DMS53 treated with DMSO at 0.1 percent for 48 hours (cell line): ENCODE measurements around the gene GALNT5.
"Not testable (repeated sequence)": the region's sequence is repeated elsewhere in the genome, so short reads cannot be mapped to it uniquely, and the experiment has no call there.

Experiments used
- DNase-seq: peaks from one replicate; lab custom pipeline; 2025; ENCODE audit not compliant: unreplicated experiment; lab: John Stamatoyannopoulos, UW

Gene GALNT5

GRCh38 chr2:157257312-157258252 is at the start of gene GALNT5:
GALNT5 (plus strand) TSS chr2:157257705; CDS start chr2:157258083, 378 bp downstream.
- no peak for DNase-seq

GRCh38 chr2:157216286-157216965 is 41.1 kb upstream of the GALNT5 start:
- no peak for DNase-seq

GRCh38 chr2:157217409-157217808 is 40.1 kb upstream of the GALNT5 start:
- DNase-seq, result no peak

GRCh38 chr2:157218911-157219310 is 38.6 kb upstream of the GALNT5 start:
- no peak for DNase-seq

GRCh38 chr2:157220502-157220901 is 37.0 kb upstream of the GALNT5 start:
- no peak for DNase-seq

- no peak for DNase-seq
These were observed 36.0 kb upstream of the GALNT5 start for GRCh38 chr2:157221394-157221988.

- no peak for DNase-seq
These were observed 33.8 kb upstream of the GALNT5 start for GRCh38 chr2:157223624-157224205.

GRCh38 chr2:157224448-157224847 is 33.1 kb upstream of the GALNT5 start:
- not testable (repeated sequence) for DNase-seq

- no peak for DNase-seq
These were observed 29.9 kb upstream of the GALNT5 start for GRCh38 chr2:157227592-157227991.

GRCh38 chr2:157228946-157229345 is 28.6 kb upstream of the GALNT5 start:
- no peak for DNase-seq

- DNase-seq, result no peak
These were observed 27.9 kb upstream of the GALNT5 start for GRCh38 chr2:157229572-157229971.

- no peak for DNase-seq
These were observed 26.0 kb upstream of the GALNT5 start for GRCh38 chr2:157231476-157231875.

- DNase-seq, result no peak
These were observed 24.0 kb upstream of the GALNT5 start for GRCh38 chr2:157233506-157233905.

- DNase-seq, result no peak
These were observed 21.1 kb upstream of the GALNT5 start for GRCh38 chr2:157236404-157236803.

GRCh38 chr2:157238296-157238695 is 19.2 kb upstream of the GALNT5 start:
- no peak for DNase-seq

GRCh38 chr2:157244691-157245090 is 12.8 kb upstream of the GALNT5 start:
- DNase-seq, result no peak

GRCh38 chr2:157245144-157245840 is 12.2 kb upstream of the GALNT5 start:
- no peak for DNase-seq

- DNase-seq, result no peak
These were observed 11.4 kb upstream of the GALNT5 start for GRCh38 chr2:157245846-157246764.

GRCh38 chr2:157246765-157247407 is 10.6 kb upstream of the GALNT5 start:
- DNase-seq, result no peak
